GM19099 (cell line): ENCODE data around the gene SLC25A22.

Source experiments
- POLR2A ChIP-seq: IDR thresholded peaks from 3 replicates; pipeline ENCODE4 v1.6.1; 2011; ENCODE audit warnings: low read depth; ENCODE audit not compliant: insufficient read length; ENCODE audit errors: extremely low read depth

Gene SLC25A22

GRCh38 chr11:749731-750130 lies 48.4 kb downstream of the SLC25A22 start:
- TF ChIP-seq POLR2A: no peak

- TF ChIP-seq POLR2A: no peak
These were observed 50.1 kb downstream of the SLC25A22 start for GRCh38 chr11:748007-748359.

GRCh38 chr11:747158-748006 lies 50.7 kb downstream of the SLC25A22 start, which contains the start of gene TALDO1:
Gene TALDO1 (plus strand): TSS chr11:747464. CDS start chr11:747482, 18 bp downstream.
- TF ChIP-seq POLR2A: peak; percentile 66

- no peak for TF ChIP-seq POLR2A
These were observed 51.6 kb downstream of the SLC25A22 start for GRCh38 chr11:746289-747157.

- no peak for TF ChIP-seq POLR2A
These were observed 52.7 kb downstream of the SLC25A22 start for GRCh38 chr11:745428-745827.

- TF ChIP-seq POLR2A: no peak
These were observed 55.4 kb downstream of the SLC25A22 start for GRCh38 chr11:742571-743201.

- TF ChIP-seq POLR2A: no peak
These were observed 55.9 kb downstream of the SLC25A22 start for GRCh38 chr11:742156-742546.
